Fibroblast of mammary gland (primary cell): ENCODE results near the gene UQCC5.

Experiments used
- DNase-seq: peaks from one replicate; pipeline ENCODE4 v3.0.0-alpha.2; 2010; ENCODE audit warnings: low read depth
- H3K4me3 ChIP-seq: 2 replicates; pipeline ENCODE4 v1.5.1; 2011; ENCODE audit warnings: low read depth, mild to moderate bottlenecking, low read length, moderate library complexity; ENCODE audit not compliant: control insufficient read depth
- CTCF ChIP-seq: conservative IDR thresholded peaks from 2 replicates; pipeline ENCODE4 v1.5.1; 2011; ENCODE audit warnings: low read depth, low read length, inconsistent platforms; ENCODE audit not compliant: control insufficient read depth, insufficient read depth

The UQCC5 gene

GRCh38 chr3:52558436-52558835, 22.0 kb downstream of the UQCC5 start:
- H3K4me3 ChIP-seq: no peak overlapping the region
- DNase-seq: no peak
- no peak for TF ChIP-seq CTCF

- no peak for DNase-seq
- TF ChIP-seq CTCF: no peak
- H3K4me3 ChIP-seq: no peak overlapping the region
Measured at GRCh38 chr3:52561028-52561747, 24.8 kb downstream of the UQCC5 start.

- no peak overlapping the region for H3K4me3 ChIP-seq
- DNase-seq: no peak
- TF ChIP-seq CTCF: no peak
Measured at GRCh38 chr3:52563984-52564383, 27.6 kb downstream of the UQCC5 start.

- no peak for DNase-seq
- TF ChIP-seq CTCF: no peak
- no peak overlapping the region for H3K4me3 ChIP-seq
Measured at GRCh38 chr3:52568069-52568468, 31.7 kb downstream of the UQCC5 start.

GRCh38 chr3:52570076-52570475, 33.7 kb downstream of the UQCC5 start:
- peak; percentile 17 for DNase-seq
- no peak overlapping the region for H3K4me3 ChIP-seq
- no peak for TF ChIP-seq CTCF

- TF ChIP-seq CTCF: no peak
- DNase-seq: no peak
- H3K4me3 ChIP-seq: no peak overlapping the region
Measured at GRCh38 chr3:52572221-52572620, 35.8 kb downstream of the UQCC5 start.
